Activated CD4-positive, alpha-beta T cell treated with anti-CD3 and anti-CD28 coated beads, Interleukin-2, amount 50 U/mL, for 24 hours (primary cell): ENCODE results near the gene CD2AP.

ENCODE experiments used
- DNase-seq, 2 donors: peaks; one replicate each; pipeline ENCODE4 v3.0.0-alpha.2; 2020; ENCODE audit warnings: low read depth in 1 of 2, low spot score in 1 of 2

CD2AP gene

GRCh38 chr6:47495207-47495606 is 17.6 kb downstream of the CD2AP start:
- DNase-seq: no peak

- DNase-seq: no peak
Observed at GRCh38 chr6:47495954-47496545, 18.5 kb downstream of the CD2AP start.

DNA sequence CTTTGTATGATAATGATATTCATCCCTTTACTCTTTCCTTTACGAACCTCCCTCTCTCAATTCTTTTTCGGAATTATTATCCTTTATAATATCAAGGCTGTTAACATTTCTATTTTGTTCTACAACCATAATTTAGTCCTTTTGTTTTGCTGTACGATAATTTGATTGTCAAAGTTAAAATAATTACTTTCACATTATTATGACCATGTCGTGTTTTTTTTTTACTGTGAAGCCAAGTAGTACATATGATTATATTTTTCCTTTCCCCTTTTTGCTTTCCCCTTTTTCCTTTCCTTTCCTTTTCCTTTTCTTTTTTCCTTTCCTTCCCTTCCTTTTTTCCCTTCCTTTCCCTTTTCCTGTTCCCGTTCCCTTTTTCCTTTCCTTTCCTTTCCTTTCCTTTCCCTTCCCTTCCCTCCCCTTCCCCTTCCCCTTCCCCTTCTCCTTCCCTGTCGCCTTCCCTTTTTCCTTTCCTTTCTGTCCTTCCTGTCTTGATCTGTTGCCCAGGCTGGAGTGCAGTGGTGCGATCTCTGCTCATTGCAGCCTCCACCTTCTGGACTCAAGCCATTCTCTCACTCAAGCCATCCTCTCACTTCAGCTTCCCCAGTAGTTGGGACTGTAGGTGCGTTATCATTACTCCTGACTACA is 19.5 kb downstream of the CD2AP start:
- no peak for DNase-seq

DNA sequence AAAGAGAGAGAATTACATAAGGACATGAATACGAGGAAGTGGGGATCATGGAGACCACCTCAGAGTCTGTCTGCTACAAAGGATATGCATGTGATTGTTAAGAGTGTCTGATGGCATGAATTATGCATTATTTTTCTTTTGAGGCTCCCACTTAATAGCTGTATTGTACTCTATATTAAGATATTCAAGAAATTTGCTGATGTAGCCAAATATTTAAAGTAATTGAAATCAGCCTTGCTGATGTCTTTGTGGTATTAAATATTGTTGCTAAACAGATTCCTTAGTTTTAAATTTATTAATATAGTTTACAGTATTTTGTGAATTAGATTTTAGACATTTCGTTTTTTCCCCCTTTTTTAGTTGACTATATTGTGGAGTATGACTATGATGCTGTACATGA is 25.3 kb downstream of the CD2AP start:
- DNase-seq: no peak

GRCh38 chr6:47509937-47510336 is 32.3 kb downstream of the CD2AP start:
- DNase-seq: no peak

DNA sequence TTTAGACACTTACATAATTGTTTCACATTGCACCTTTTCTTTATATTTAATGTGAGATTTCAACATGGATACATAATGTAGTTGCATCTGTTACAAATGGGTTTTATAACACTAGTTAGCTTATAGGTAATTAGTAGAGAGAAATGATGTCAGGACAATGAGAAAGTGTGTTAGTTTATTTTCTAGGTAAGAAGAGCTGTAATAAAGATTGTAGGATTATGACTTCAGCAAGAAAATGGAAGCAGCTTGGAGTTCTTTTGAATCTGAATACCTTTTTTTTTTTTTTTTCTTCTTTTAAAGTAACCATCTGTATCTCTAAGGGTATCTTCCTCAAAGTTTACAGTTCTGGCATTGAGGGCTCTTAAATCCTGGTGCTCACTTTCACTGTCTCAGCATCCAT is 35.3 kb downstream of the CD2AP start:
- DNase-seq: no peak

DNA sequence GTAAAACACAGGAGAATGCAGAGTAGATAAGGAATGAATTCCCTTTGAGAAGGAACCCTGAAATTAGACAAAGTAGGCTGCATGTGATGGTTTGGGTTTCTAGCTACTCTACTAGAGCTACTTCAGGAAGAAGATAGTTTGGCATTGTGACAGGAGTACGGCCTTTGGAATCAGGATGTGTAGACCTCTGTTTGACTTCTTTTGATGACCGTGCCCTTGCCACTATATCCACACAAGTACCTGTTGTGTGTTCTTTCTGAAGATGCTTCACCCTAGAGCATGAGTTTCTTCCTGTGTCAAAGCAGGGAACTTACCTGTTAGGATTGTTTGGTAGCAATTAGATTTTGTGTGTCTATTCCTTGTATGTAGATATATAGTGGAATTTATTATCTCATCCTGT is 41.7 kb downstream of the CD2AP start:
- no peak for DNase-seq

DNA sequence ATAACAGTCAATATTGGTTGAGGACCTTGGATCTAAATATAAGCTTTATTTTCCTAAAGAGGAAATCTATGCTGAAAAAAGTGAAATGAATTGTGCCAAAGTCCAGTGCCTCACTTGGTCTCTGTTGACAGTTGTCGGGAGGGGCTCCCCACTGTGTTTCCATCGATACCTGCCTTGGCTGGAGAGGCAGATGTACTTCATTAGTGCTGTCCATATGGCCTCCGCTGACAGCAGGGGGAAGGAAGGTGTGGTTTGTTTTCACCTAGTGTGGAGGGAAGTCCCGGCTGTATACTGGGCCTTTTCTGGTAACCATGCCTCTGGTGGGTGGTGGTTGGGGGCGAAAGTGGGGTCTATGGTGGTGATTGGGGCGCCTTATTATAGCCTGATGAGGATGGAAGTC is 42.7 kb downstream of the CD2AP start:
- no peak for DNase-seq

- no peak for DNase-seq
Observed at GRCh38 chr6:47521961-47522360, 44.4 kb downstream of the CD2AP start.

GRCh38 chr6:47524136-47524845 is 46.7 kb downstream of the CD2AP start:
- DNase-seq: no peak

- DNase-seq: no peak
Observed at GRCh38 chr6:47525330-47526057, 47.9 kb downstream of the CD2AP start.

GRCh38 chr6:47527274-47527673 is 49.7 kb downstream of the CD2AP start:
- DNase-seq: no peak

DNA sequence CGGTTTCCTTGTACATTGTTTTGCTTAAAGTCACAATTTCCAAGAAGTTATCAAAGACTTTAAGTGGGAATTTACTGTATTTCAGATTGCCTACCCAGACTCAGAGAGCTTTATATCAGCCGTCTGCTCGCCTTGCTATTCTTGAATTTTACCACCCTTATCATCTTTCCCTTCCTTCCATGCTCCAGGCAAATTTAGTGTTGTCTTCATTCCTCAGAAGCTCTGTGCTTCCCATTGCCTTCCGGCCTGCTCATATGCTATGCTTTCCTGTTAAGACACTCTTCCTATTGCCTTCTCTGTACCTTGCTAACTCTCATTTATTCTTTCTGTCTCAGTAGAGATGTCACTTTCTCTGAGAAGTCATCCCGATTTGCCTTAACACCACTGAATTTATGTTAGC is 52.1 kb downstream of the CD2AP start:
- DNase-seq: no peak

GRCh38 chr6:47532981-47533585 is 55.5 kb downstream of the CD2AP start:
- DNase-seq: no peak

GRCh38 chr6:47534063-47534462 is 56.5 kb downstream of the CD2AP start:
- DNase-seq: no peak

DNA sequence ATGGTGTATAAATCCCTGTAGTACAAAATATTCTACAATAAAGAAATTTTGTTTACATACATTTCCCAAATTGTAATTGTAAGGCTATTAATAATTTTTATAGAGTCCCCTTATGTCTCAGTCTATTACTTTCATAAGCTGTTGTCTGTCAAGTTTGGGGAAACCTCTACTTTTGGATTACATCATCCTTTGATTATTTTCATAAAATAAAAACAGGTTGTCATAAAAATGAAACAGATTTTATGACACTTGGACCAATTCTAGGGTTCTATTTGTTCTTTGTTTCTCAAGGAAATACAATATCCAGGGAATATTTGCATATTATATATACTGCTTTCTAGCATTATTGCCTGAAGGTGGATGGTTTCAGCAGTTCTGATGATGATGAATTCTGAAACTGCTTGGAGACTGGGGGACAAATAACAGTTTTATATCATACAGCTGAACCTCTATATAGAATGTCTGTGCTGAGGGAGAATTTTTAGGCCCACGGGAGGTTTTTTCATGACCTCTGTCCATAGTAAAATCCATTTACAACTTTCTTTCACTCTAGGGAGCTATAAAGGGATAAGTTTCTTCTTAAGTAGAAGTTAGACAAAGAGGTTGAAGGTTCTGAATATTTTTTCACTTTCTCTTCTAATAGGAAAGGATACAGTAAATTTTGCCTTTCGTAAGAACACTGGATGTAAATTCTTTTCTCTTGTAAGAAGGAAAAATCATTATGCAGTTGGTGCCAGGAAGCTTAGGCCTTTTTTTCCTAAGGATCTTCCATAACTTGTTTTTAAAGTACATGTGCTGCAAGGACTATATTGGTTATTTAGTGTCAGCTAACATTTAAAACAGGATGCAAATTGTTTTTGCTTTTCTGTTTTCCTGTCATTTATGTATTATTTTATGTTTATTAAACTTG is 58.0 kb downstream of the CD2AP start:
- DNase-seq: no peak

DNA sequence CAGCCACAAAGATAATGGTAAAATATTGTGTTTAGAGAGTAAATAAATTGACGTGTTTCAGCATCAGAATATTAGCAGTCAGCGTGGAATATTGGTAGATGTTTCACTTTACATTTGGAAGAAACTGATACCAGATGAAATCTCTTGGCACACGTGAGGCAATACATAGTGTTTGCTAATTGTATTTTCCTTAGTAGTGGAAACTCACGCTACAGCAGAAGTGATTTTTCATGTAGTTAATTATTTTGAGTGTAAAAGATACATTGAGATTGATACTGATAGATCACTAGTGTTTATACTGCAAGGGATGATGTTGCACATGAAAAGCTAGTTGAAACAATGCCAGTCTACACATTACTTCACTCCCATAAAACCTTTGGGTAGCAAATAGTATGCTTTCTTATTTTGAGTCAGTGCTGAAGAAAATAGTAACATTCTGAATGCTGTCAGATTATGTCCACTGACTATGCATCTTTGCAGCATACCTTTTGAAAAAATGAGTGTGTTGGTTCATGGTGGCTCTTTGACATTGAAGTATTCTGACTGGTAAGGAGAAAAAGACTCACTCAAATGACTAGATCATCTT is 59.3 kb downstream of the CD2AP start:
- DNase-seq: no peak

- DNase-seq: no peak
Observed at GRCh38 chr6:47545223-47545622, 67.6 kb downstream of the CD2AP start.

- DNase-seq: no peak
Observed at GRCh38 chr6:47551670-47552069, 74.1 kb downstream of the CD2AP start.

DNA sequence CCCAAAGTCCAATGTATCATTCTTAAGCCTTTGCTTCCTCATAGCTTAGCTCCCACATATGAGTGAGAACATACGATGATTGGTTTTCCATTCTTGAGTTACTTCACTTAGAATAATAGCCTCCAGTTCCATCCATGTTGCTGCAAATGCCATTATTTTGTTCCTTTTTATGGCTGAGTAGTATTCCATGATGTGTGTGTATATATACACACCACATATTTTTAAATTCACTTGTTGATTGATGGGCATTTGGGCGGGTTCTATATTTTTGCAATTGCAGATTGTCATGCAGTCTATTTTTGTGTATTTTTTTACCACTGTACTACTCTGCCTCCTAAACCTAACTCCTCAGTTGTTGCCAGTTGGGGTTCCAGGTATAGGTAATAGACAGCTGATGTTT is 74.7 kb downstream of the CD2AP start:
- no peak for DNase-seq
